ENCODE data around the gene PIMREG. TPM values are rescaled to one million over a fixed set of nuclear protein-coding genes. Genes with fewer than 3 reads are reported as not detected.

Gene PIMREG
- total RNA-seq, 4 donors from 2014 or later: 0.31 to 0.59 TPM; not detected in 2

DNA sequence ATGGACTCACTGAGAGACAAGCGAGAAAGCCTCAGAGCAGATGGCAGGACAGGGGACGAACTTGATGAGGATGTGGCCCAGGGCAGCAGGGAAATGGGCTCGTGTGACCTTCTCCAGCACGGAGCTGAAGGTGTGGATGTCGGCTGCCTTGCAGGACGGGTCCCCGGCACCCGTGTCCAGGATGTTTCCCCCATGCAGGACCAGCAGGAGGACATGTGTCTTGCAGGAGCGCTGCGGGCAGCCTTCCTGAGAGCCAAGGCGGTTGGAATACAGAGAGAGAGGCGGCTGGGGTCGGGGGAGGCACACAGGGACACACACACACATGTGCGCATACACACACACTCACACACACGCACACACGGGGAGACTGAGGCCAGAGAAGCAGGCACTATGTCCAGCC lies 39.3 kb downstream of the PIMREG start:
- Histone ChIP-seq H3K27ac (no peak overlapping the region), H3K4me1 (peaks cover 0 to 18% (median 4%) of the 10 kb centered on the region in 3 donors), H3K27me3 (no peaks in the 10 kb centered on the region), H3K4me3 (no peak overlapping the region), H3K36me3 (peaks cover 0 to 27% of the 10 kb centered on the region in 2 donors), H3K9me3 (no peaks in the 10 kb centered on the region)
- no peak for ATAC-seq
- no peak for TF ChIP-seq POLR2A (IDR thresholded peaks at IDR 0.05)
- TF ChIP-seq POLR2AphosphoS5 (IDR thresholded peaks at IDR 0.05): no peak
- TF ChIP-seq EP300 (IDR thresholded peaks at IDR 0.05): no peak
- WGBS, 2 donors (ENCODE audit: low coverage in 1 of 2): 75 to 100% methylated on average over 1 to 8 of the region's 16 CpGs

DNA sequence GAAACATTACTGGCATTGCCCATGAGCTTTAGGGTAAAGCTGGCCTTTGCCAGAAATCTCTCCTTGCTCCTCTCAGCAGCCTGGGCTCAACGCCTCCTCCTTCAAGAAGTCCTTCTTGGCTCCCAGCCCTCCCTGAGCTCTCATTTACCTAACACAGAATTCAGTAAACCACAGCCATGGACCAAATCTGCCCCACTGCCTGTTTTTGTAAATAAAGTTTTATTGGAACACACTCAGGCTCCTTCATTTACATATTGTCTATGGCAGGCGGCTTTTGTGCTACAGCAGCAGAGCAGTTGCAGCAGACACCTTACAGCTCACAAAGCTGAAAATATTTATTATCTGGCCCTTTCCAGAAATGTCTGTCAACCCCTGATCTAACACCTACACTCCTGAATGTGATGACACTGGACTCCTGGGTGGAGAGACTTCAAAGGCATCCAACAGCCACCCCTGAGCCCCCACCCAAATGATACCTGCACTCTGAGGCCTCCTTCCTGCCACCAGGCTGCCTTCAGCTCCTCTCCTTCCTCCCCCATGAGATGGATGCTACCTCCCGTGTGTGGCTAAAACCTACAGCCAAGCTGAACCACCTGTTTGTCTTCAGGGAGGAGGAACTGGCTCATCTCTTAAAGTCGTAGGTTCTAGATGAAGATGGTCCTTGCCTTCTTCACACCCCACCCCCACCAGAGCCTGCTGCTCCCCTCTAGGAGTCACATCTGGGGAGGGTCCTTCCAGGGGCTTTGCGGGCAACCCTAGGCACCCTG lies 41.6 kb downstream of the PIMREG start:
- Histone ChIP-seq H3K27me3 (no peaks in the 10 kb centered on the region), H3K4me1 (peaks cover 0 to 20% (median 4%) of the 10 kb centered on the region in 3 donors), H3K36me3 (peaks cover 0 to 24% of the 10 kb centered on the region in 2 donors), H3K4me3 (no peak overlapping the region), H3K27ac (peak overlapping the region in 1 of 4 donors; percentile 2), H3K9me3 (no peaks in the 10 kb centered on the region)
- no peak for ATAC-seq
- 58 to 70% methylated on average over 3 to 5 of the region's 5 CpGs for whole genome bisulfite sequencing, 2 donors (ENCODE audit: low coverage in 1 of 2)
- TF ChIP-seq EP300 (IDR thresholded peaks at IDR 0.05) (no peak), CTCF (IDR thresholded peaks at IDR 0.05) (no peak), POLR2AphosphoS5 (IDR thresholded peaks at IDR 0.05) (no peak)

GRCh38 chr17:6487251-6488007 lies 43.2 kb downstream of the PIMREG start:
- Histone ChIP-seq H3K9me3 (no peaks in the 10 kb centered on the region), H3K4me3 (no peak overlapping the region)
- peak; percentile 36 for ATAC-seq

GRCh38 chr17:6488008-6488539 lies 43.8 kb downstream of the PIMREG start:
- WGBS, 2 donors (ENCODE audit: low coverage in 1 of 2): 60 to 68% methylated on average over 4 to 5 of the region's 6 CpGs
- Histone ChIP-seq H3K27me3 (no peaks in the 10 kb centered on the region), H3K36me3 (peaks cover 0 to 18% of the 10 kb centered on the region in 2 donors), H3K4me1 (peaks cover under 1 to 40% (median 4%) of the 10 kb centered on the region in 3 donors), H3K9me3 (no peaks in the 10 kb centered on the region), H3K27ac (peak overlapping the region in 1 of 4 donors; percentile 11), H3K4me3 (no peak overlapping the region)
- no peak for TF ChIP-seq POLR2AphosphoS5 (IDR thresholded peaks at IDR 0.05)
- TF ChIP-seq EP300 (IDR thresholded peaks at IDR 0.05): no peak
- TF ChIP-seq POLR2A (IDR thresholded peaks at IDR 0.05): no peak
- no peak for TF ChIP-seq CTCF (IDR thresholded peaks at IDR 0.05)
- no peak for ATAC-seq

More at GRCh38 chr17:6487251-6488007, 43.2 kb downstream of the PIMREG start:
- H3K4me1 ChIP-seq: peaks cover 0 to 34% (median 4%) of the 10 kb centered on the region in 3 donors
- TF ChIP-seq POLR2AphosphoS5 (IDR thresholded peaks at IDR 0.05) (no peak), POLR2A (IDR thresholded peaks at IDR 0.05) (no peak), EP300 (IDR thresholded peaks at IDR 0.05) (no peak), CTCF (IDR thresholded peaks at IDR 0.05) (no peak)
- H3K36me3 ChIP-seq: peaks cover 0 to 24% of the 10 kb centered on the region in 2 donors
- WGBS, 2 donors (ENCODE audit: low coverage in 1 of 2): 64% methylated on average over 4 of the region's 13 CpGs; no CpG with 5 or more reads in 1 of the 2 donors
- peak overlapping the region in 1 of 4 donors; percentile 11 for H3K27ac ChIP-seq
- no peaks in the 10 kb centered on the region for H3K27me3 ChIP-seq

- no peak overlapping the region for H3K4me3 ChIP-seq
- H3K36me3 ChIP-seq: peaks cover 0 to 7% of the 10 kb centered on the region in 2 donors
- no peaks in the 10 kb centered on the region for H3K9me3 ChIP-seq
- peaks cover 2 to 50% (median 4%) of the 10 kb centered on the region in 3 donors for H3K4me1 ChIP-seq
- WGBS, 2 donors (ENCODE audit: low coverage in 1 of 2): 76% methylated on average over 3 of the region's 6 CpGs; no CpG with 5 or more reads in 1 of the 2 donors
- no peaks in the 10 kb centered on the region for H3K27me3 ChIP-seq
- no peak for ATAC-seq
- H3K27ac ChIP-seq: no peak overlapping the region
- TF ChIP-seq EP300 (IDR thresholded peaks at IDR 0.05): no peak
- TF ChIP-seq POLR2A (IDR thresholded peaks at IDR 0.05): no peak
- TF ChIP-seq CTCF (IDR thresholded peaks at IDR 0.05): no peak
These were observed 44.8 kb downstream of the PIMREG start for GRCh38 chr17:6489016-6489550.
